ENCODE measurements around the gene DNAH5.

Gene DNAH5

DNA sequence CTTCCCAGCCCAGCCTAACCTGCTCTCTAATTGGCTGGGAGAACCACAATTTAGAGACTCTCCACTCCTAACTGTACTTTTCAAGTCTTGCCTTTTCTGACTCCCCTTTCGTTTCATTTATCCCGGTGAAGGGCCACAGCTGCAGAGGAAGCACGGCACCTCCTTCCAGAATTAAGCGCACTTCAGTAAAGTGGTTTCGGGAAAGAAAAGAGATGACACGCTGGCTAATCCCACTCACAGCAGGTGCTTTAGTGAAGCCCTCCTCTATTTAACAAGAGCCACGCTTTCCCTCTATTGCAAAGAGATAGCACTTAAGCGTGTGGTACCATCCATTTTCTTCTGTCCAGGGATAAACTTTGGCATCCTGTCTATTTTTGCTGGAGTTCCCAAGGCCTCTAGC lies 4.8 kb downstream of the DNAH5 start:
- TF ChIP-seq RAD21 (IDR thresholded peaks at IDR 0.05; ENCODE audit: low read depth) (no peak), ZBTB7A (IDR thresholded peaks at IDR 0.05; ENCODE audit: low read depth) (no peak), NFIC (IDR thresholded peaks at IDR 0.05) (no peak), EP300 (IDR thresholded peaks at IDR 0.05; ENCODE audit: borderline replicate concordance) (no peak), FOXM1 (IDR thresholded peaks at IDR 0.05; ENCODE audit: borderline replicate concordance, low read depth) (no peak), CREB1 (IDR thresholded peaks at IDR 0.05; ENCODE audit: low read depth) (no peak), YY1 (IDR thresholded peaks at IDR 0.05; ENCODE audit: low read depth) (no peak), CEBPB (IDR thresholded peaks at IDR 0.05) (no peak), TCF12 (IDR thresholded peaks at IDR 0.05; ENCODE audit: low read depth) (no peak), TAF1 (IDR thresholded peaks at IDR 0.05; ENCODE audit: low read depth) (no peak), EGR1 (IDR thresholded peaks at IDR 0.05) (no peak), TEAD4 (IDR thresholded peaks at IDR 0.05) (no peak)
- TF ChIP-seq, protein P1, sequence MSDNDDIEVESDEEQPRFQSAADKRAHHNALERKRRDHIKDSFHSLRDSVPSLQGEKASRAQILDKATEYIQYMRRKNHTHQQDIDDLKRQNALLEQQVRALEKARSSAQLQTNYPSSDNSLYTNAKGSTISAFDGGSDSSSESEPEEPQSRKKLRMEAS (IDR thresholded peaks at IDR 0.05): no peak
- TF ChIP-seq, protein P2, sequence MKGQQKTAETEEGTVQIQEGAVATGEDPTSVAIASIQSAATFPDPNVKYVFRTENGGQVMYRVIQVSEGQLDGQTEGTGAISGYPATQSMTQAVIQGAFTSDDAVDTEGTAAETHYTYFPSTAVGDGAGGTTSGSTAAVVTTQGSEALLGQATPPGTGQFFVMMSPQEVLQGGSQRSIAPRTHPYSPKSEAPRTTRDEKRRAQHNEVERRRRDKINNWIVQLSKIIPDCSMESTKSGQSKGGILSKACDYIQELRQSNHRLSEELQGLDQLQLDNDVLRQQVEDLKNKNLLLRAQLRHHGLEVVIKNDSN (IDR thresholded peaks at IDR 0.05): no peak
- TF ChIP-seq, protein P3, sequence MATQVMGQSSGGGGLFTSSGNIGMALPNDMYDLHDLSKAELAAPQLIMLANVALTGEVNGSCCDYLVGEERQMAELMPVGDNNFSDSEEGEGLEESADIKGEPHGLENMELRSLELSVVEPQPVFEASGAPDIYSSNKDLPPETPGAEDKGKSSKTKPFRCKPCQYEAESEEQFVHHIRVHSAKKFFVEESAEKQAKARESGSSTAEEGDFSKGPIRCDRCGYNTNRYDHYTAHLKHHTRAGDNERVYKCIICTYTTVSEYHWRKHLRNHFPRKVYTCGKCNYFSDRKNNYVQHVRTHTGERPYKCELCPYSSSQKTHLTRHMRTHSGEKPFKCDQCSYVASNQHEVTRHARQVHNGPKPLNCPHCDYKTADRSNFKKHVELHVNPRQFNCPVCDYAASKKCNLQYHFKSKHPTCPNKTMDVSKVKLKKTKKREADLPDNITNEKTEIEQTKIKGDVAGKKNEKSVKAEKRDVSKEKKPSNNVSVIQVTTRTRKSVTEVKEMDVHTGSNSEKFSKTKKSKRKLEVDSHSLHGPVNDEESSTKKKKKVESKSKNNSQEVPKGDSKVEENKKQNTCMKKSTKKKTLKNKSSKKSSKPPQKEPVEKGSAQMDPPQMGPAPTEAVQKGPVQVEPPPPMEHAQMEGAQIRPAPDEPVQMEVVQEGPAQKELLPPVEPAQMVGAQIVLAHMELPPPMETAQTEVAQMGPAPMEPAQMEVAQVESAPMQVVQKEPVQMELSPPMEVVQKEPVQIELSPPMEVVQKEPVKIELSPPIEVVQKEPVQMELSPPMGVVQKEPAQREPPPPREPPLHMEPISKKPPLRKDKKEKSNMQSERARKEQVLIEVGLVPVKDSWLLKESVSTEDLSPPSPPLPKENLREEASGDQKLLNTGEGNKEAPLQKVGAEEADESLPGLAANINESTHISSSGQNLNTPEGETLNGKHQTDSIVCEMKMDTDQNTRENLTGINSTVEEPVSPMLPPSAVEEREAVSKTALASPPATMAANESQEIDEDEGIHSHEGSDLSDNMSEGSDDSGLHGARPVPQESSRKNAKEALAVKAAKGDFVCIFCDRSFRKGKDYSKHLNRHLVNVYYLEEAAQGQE (IDR thresholded peaks at IDR 0.05; ENCODE audit: low read depth): no peak

DNA sequence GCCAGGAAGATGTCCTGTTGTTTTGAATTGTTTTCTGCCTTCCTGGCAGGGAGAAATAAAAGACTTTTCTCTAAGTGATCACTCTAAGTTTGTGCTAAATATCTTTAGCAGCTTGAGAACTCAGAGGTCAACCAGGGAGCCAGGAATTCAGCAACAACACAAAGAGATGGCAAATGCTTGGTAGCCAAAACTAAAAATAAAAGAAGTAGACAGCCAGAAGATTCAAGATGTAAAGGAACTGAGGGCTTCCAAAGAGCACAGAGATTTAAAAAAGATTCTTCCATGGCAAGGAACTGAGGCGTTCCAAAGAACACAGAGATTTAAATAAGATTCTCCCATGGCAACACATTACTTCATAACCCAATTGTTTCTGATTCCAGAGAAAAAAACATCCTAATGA lies 9.6 kb downstream of the DNAH5 start:
- TF ChIP-seq, protein P2 (IDR thresholded peaks at IDR 0.05): no peak
- no peak for TF ChIP-seq EGR1 (IDR thresholded peaks at IDR 0.05)
- TF ChIP-seq TCF12 (IDR thresholded peaks at IDR 0.05; ENCODE audit: low read depth): no peak
- TF ChIP-seq EP300 (IDR thresholded peaks at IDR 0.05; ENCODE audit: borderline replicate concordance): no peak
- TF ChIP-seq, protein P1 (IDR thresholded peaks at IDR 0.05): no peak

DNA sequence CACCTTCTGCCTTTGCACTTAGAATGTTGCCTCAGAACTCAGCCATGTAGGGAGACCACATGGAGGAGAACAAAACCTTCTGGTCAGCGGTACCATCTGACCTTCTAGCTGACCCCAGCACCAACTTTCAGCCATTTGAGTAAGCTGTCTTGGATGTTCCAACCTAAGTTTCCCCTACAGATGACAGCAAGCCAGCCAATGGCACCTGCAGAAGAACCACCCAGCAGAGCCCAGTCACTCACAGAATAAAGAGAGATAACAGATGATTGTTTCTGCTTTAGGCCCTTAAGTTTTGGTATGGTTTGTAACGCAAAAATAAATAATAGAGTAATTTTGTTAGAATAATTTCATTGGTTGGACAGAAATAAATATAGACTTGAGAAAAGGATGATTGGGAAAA lies 10.4 kb downstream of the DNAH5 start:
- TF ChIP-seq CREB1 (IDR thresholded peaks at IDR 0.05; ENCODE audit: low read depth) (no peak), TAF1 (IDR thresholded peaks at IDR 0.05; ENCODE audit: low read depth) (no peak), NFIC (IDR thresholded peaks at IDR 0.05) (no peak), TCF12 (IDR thresholded peaks at IDR 0.05; ENCODE audit: low read depth) (no peak)

DNA sequence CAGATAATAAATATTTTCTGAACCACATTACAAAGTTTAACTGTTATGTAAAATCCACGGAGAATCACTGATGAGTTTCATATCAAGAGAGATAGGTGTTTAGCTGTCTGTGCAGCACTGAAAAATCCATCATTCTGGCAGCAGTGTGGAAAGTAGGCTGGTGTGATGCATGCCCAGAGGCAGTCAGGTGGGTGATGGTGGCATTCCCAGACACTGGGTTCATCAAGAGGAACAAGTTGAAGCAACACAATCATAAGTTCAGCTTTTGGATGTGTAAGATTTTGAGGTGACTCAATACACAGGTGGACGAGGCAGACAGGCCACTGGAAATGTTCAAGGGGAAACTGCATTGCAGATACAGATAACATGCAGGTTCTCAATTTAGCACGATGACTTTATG lies 11.9 kb downstream of the DNAH5 start:
- TF ChIP-seq TEAD4 (IDR thresholded peaks at IDR 0.05) (no peak), CREB1 (IDR thresholded peaks at IDR 0.05; ENCODE audit: low read depth) (no peak), CEBPB (IDR thresholded peaks at IDR 0.05) (no peak), EGR1 (IDR thresholded peaks at IDR 0.05) (no peak), RAD21 (IDR thresholded peaks at IDR 0.05; ENCODE audit: low read depth) (no peak), FOXM1 (IDR thresholded peaks at IDR 0.05; ENCODE audit: borderline replicate concordance, low read depth) (no peak), YY1 (IDR thresholded peaks at IDR 0.05; ENCODE audit: low read depth) (no peak), ZBTB7A (IDR thresholded peaks at IDR 0.05; ENCODE audit: low read depth) (no peak), EP300 (IDR thresholded peaks at IDR 0.05; ENCODE audit: borderline replicate concordance) (no peak)
- TF ChIP-seq, protein P1 (IDR thresholded peaks at IDR 0.05): no peak
- TF ChIP-seq, protein P2 (IDR thresholded peaks at IDR 0.05): no peak
- TF ChIP-seq, protein P3 (IDR thresholded peaks at IDR 0.05; ENCODE audit: low read depth): no peak

DNA sequence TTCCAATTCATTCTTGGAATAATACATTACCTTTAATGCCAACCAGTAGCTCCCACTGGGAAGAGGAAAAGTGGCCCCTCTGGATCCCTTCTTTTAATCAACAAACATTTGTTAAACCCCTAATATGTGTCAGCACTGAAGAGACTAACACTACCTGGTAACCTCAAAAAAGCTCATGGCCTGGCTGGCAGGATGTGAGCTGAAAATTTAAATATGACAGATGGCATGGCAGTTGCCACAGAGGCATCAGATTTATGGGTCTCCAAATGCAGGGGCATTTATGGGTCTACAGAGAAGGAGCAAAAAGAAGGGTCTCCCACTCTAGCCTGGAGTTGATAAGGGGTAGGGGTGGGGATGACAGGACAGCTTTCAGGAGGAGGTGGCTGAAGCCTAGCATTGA lies 12.5 kb downstream of the DNAH5 start:
- TF ChIP-seq RAD21 (IDR thresholded peaks at IDR 0.05; ENCODE audit: low read depth) (no peak), ZBTB7A (IDR thresholded peaks at IDR 0.05; ENCODE audit: low read depth) (no peak), YY1 (IDR thresholded peaks at IDR 0.05; ENCODE audit: low read depth) (no peak)

DNA sequence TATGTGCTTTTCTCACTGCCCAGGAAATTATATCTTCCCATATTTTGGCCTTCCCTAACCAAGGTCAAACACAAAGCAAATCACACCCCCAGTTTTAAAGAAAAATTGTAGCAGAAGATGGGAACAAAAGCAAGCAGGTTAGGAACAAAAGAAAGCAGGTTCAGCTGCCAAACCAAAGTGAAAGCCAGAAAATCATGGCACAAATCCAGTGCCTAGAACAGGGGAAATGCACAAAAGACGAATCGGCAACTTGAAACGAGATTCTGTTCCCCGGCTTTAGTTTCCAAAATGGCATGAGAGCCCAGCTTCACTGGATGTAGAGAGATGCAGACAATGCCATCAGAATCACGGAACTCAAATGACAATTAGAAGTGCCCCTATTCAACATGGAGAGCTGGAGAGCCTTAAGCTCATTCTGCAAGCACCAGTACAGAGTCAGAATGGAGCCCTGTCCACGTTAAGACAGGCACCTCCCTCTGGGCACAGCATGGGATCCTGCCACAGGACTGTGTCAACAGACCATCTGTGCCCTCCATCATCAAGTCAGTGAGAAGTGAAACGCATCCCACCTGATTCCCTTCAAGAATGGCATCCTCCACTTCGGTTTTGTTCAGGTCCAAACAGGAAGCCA lies 13.8 kb downstream of the DNAH5 start:
- TF ChIP-seq TCF12 (IDR thresholded peaks at IDR 0.05; ENCODE audit: low read depth): no peak
- no peak for TF ChIP-seq CEBPB (IDR thresholded peaks at IDR 0.05)
- TF ChIP-seq, protein P2 (IDR thresholded peaks at IDR 0.05): no peak
- no peak for TF ChIP-seq EGR1 (IDR thresholded peaks at IDR 0.05)
- no peak for TF ChIP-seq EP300 (IDR thresholded peaks at IDR 0.05; ENCODE audit: borderline replicate concordance)
- no peak for TF ChIP-seq CREB1 (IDR thresholded peaks at IDR 0.05; ENCODE audit: low read depth)
- no peak for TF ChIP-seq NFIC (IDR thresholded peaks at IDR 0.05)
- TF ChIP-seq, protein P3 (IDR thresholded peaks at IDR 0.05; ENCODE audit: low read depth): no peak
- no peak for TF ChIP-seq ZBTB7A (IDR thresholded peaks at IDR 0.05; ENCODE audit: low read depth)

All from Ishikawa (cell line).